ENCODE results near the gene LLGL1.

The LLGL1 gene

DNA sequence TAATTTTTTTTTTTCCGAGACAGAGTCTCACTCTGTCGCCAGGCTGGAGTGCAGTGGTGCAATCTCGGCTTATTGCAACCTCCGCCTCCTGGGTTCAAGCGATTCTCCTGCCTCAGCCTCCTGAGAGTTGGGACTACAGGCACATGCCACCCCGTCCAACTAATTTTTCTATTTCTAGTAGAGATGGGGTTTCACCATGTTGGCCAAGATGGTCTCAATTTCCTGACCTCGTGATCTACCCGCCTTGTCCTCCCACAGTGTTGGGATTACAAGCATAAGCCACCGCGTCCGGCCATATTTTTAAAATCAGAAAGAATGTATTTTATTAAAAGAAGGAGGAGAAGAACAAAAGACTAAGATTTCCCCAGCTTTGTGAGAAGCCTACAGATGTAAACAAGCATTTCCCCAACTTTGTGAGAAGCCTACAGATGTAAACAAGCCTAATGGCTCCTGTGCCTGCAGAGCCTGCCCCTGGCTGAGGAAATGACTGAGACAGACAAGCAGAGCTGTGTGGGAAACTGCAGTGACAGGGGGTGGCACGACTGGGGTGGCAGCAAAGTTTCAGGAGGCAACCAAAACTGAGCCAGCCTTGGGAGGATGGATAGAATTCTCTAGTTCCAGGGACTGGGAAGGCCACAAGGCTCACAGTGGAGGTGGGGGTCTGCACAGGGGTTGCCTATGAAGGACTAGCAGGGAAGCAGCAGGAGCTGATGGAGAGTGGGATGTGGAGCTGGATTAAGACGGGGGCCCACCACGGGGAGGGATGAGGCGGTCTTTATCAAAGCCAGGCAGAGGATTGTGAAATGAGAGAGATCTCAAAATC, 66.5 kb downstream of the LLGL1 start:
- no peak overlapping the region for H3K4me3 ChIP-seq (ENCODE audit: low read length)
- H3K27me3 ChIP-seq (ENCODE audit: control insufficient read depth, insufficient read depth, low read length): no peaks in the 10 kb centered on the region
- H3K9ac ChIP-seq (ENCODE audit: low read length): no peak overlapping the region
- peaks cover 54% of the 10 kb centered on the region for H3K36me3 ChIP-seq (ENCODE audit: control insufficient read depth, low read depth, low read length)
- no peaks in the 10 kb centered on the region for H3K4me1 ChIP-seq (ENCODE audit: control insufficient read depth, low read depth, low read length)
- no peaks in the 10 kb centered on the region for H3K9me3 ChIP-seq (ENCODE audit: control insufficient read depth, low read depth, low read length)
- H3K27ac ChIP-seq (ENCODE audit: low read length): no peak overlapping the region

Measured in iPS-18a (cell line).